ENCODE results near the gene CELSR2. TPM values are rescaled to one million over a fixed set of nuclear protein-coding genes. Genes with fewer than 3 reads are reported as not detected.

The CELSR2 gene
- total and polyA plus RNA-seq, 4 donors, result 1.4 to 7.9 (median 5.1) TPM

DNA sequence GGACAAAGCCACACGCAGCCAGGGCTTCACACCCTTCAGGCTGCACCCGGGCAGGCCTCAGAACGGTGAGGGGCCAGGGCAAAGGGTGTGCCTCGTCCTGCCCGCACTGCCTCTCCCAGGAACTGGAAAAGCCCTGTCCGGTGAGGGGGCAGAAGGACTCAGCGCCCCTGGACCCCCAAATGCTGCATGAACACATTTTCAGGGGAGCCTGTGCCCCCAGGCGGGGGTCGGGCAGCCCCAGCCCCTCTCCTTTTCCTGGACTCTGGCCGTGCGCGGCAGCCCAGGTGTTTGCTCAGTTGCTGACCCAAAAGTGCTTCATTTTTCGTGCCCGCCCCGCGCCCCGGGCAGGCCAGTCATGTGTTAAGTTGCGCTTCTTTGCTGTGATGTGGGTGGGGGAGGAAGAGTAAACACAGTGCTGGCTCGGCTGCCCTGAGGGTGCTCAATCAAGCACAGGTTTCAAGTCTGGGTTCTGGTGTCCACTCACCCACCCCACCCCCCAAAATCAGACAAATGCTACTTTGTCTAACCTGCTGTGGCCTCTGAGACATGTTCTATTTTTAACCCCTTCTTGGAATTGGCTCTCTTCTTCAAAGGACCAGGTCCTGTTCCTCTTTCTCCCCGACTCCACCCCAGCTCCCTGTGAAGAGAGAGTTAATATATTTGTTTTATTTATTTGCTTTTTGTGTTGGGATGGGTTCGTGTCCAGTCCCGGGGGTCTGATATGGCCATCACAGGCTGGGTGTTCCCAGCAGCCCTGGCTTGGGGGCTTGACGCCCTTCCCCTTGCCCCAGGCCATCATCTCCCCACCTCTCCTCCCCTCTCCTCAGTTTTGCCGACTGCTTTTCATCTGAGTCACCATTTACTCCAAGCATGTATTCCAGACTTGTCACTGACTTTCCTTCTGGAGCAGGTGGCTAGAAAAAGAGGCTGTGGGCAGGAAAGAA, 25.5 kb downstream of the CELSR2 start:
- Histone ChIP-seq H3K9me3 (ENCODE audit: control insufficient read depth in 4 of 4, insufficient read depth in 3 of 4, low read length in 3 of 4) (no peaks in the 10 kb centered on the region), H3K36me3 (ENCODE audit: control insufficient read depth in 4 of 4, insufficient read depth in 4 of 4, low read length in 4 of 4) (peaks cover 0 to 5% (median 5%) of the 10 kb centered on the region in 4 donors), H3K4me3 (peak overlapping the region; percentile 4), H3K27ac (ENCODE audit: low read depth in 1 of 2, low read length in 1 of 2) (peak overlapping the region in 1 of 2 donors; percentile 62), H3K27me3 (ENCODE audit: control insufficient read depth in 3 of 3, insufficient read depth in 3 of 3, low read length in 2 of 3) (no peaks in the 10 kb centered on the region), H3K9ac (ENCODE audit: insufficient read depth in 1 of 2, low read length in 2 of 2) (peak overlapping the region in 1 of 2 donors; percentile 32), H3K4me1 (ENCODE audit: control insufficient read depth in 5 of 5, insufficient read depth in 5 of 5, low read length in 5 of 5) (peaks cover 0 to 49% (median 5%) of the 10 kb centered on the region in 5 donors)
- 43 to 64% methylated on average over 23 to 24 of the region's 24 CpGs for WGBS, 2 donors
- TF ChIP-seq, protein P1, sequence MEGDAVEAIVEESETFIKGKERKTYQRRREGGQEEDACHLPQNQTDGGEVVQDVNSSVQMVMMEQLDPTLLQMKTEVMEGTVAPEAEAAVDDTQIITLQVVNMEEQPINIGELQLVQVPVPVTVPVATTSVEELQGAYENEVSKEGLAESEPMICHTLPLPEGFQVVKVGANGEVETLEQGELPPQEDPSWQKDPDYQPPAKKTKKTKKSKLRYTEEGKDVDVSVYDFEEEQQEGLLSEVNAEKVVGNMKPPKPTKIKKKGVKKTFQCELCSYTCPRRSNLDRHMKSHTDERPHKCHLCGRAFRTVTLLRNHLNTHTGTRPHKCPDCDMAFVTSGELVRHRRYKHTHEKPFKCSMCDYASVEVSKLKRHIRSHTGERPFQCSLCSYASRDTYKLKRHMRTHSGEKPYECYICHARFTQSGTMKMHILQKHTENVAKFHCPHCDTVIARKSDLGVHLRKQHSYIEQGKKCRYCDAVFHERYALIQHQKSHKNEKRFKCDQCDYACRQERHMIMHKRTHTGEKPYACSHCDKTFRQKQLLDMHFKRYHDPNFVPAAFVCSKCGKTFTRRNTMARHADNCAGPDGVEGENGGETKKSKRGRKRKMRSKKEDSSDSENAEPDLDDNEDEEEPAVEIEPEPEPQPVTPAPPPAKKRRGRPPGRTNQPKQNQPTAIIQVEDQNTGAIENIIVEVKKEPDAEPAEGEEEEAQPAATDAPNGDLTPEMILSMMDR (IDR thresholded peaks at IDR 0.05; ENCODE audit: control extremely low read depth, extremely low read depth), result no peak
- peak; percentile 55 to 78 (median 75) for DNase-seq
- ATAC-seq (ENCODE audit: insufficient read depth, low FRiP score), result peak; percentile 78

- Histone ChIP-seq H3K4me3 (no peak overlapping the region), H3K27me3 (ENCODE audit: control insufficient read depth in 3 of 3, insufficient read depth in 3 of 3, low read length in 2 of 3) (no peaks in the 10 kb centered on the region), H3K27ac (ENCODE audit: low read depth in 1 of 2, low read length in 1 of 2) (peak overlapping the region in 1 of 2 donors; percentile 57), H3K4me1 (ENCODE audit: control insufficient read depth in 5 of 5, insufficient read depth in 5 of 5, low read length in 5 of 5) (peaks cover 0 to 49% (median 7%) of the 10 kb centered on the region in 5 donors), H3K9ac (ENCODE audit: insufficient read depth in 1 of 2, low read length in 2 of 2) (no peak overlapping the region), H3K36me3 (ENCODE audit: control insufficient read depth in 4 of 4, insufficient read depth in 4 of 4, low read length in 4 of 4) (peaks cover 0 to 11% (median 5%) of the 10 kb centered on the region in 4 donors), H3K9me3 (ENCODE audit: control insufficient read depth in 4 of 4, insufficient read depth in 3 of 4, low read length in 3 of 4) (no peaks in the 10 kb centered on the region)
- 62 to 75% methylated on average over 9 of the region's 9 CpGs for WGBS, 2 donors
- ATAC-seq (ENCODE audit: insufficient read depth, low FRiP score) (no peak), DNase-seq (peak in 1 of 3 donors; percentile 26)
- TF ChIP-seq, protein P1 (IDR thresholded peaks at IDR 0.05; ENCODE audit: control extremely low read depth, extremely low read depth), result no peak
Measured at GRCh38 chr1:109275706-109276345, 26.5 kb downstream of the CELSR2 start.

GRCh38 chr1:109277434-109278204, 28.3 kb downstream of the CELSR2 start:
- Histone ChIP-seq H3K9me3 (ENCODE audit: control insufficient read depth in 4 of 4, insufficient read depth in 3 of 4, low read length in 3 of 4) (no peaks in the 10 kb centered on the region), H3K4me1 (ENCODE audit: control insufficient read depth in 5 of 5, insufficient read depth in 5 of 5, low read length in 5 of 5) (peaks cover 0 to 57% (median 14%) of the 10 kb centered on the region in 5 donors), H3K4me3 (no peak overlapping the region), H3K27me3 (ENCODE audit: control insufficient read depth in 3 of 3, insufficient read depth in 3 of 3, low read length in 2 of 3) (no peaks in the 10 kb centered on the region), H3K9ac (ENCODE audit: insufficient read depth in 1 of 2, low read length in 2 of 2) (peak overlapping the region in 1 of 2 donors; percentile 52), H3K36me3 (ENCODE audit: control insufficient read depth in 4 of 4, insufficient read depth in 4 of 4, low read length in 4 of 4) (peaks cover 0 to 16% (median 6%) of the 10 kb centered on the region in 4 donors), H3K27ac (ENCODE audit: low read depth in 1 of 2, low read length in 1 of 2) (peak overlapping the region in 1 of 2 donors; percentile 68)
- ATAC-seq (ENCODE audit: insufficient read depth, low FRiP score) (peak; percentile 67), DNase-seq (peak; percentile 75 to 82 (median 76))
- 66 to 71% methylated on average over 7 of the region's 7 CpGs for WGBS, 2 donors
- TF ChIP-seq, protein P1 (IDR thresholded peaks at IDR 0.05; ENCODE audit: control extremely low read depth, extremely low read depth), result peak; percentile 70
